NCI-H1092 (cell line): ENCODE measurements around the gene PCDHAC2.

Source experiments
- DNase-seq: peaks from one replicate; lab custom pipeline; 2025; lab: John Stamatoyannopoulos, UW

The PCDHAC2 gene

GRCh38 chr5:140986117-140986521 lies 19.8 kb downstream of the PCDHAC2 start:
- no peak for DNase-seq

GRCh38 chr5:140988100-140988499 lies 21.8 kb downstream of the PCDHAC2 start:
- DNase-seq, result no peak

GRCh38 chr5:140988608-140989007 lies 22.3 kb downstream of the PCDHAC2 start:
- no peak for DNase-seq

- DNase-seq, result no peak
Observed at GRCh38 chr5:140989254-140990020, 23.2 kb downstream of the PCDHAC2 start.

- DNase-seq, result no peak
Observed at GRCh38 chr5:140992828-140993227, 26.6 kb downstream of the PCDHAC2 start.

GRCh38 chr5:140996060-140996459 lies 29.8 kb downstream of the PCDHAC2 start:
- no peak for DNase-seq

GRCh38 chr5:140998921-140999410 lies 32.7 kb downstream of the PCDHAC2 start:
- no peak for DNase-seq

GRCh38 chr5:141001446-141001843 lies 35.2 kb downstream of the PCDHAC2 start:
- DNase-seq, result no peak

GRCh38 chr5:141001844-141002604 lies 35.7 kb downstream of the PCDHAC2 start:
- DNase-seq, result peak; percentile 46

GRCh38 chr5:141002605-141002965 lies 36.3 kb downstream of the PCDHAC2 start:
- DNase-seq, result no peak

GRCh38 chr5:141003031-141003430 lies 36.8 kb downstream of the PCDHAC2 start:
- DNase-seq, result no peak

GRCh38 chr5:141003791-141004611 lies 37.7 kb downstream of the PCDHAC2 start:
- DNase-seq, result peak; percentile 18

GRCh38 chr5:141007791-141008190 lies 41.5 kb downstream of the PCDHAC2 start:
- no peak for DNase-seq

GRCh38 chr5:141010047-141010793 lies 43.9 kb downstream of the PCDHAC2 start:
- DNase-seq, result no peak

- no peak for DNase-seq
Observed at GRCh38 chr5:141017943-141018342, 51.7 kb downstream of the PCDHAC2 start.
